HL-60 (cell line): ENCODE measurements around the gene SLC24A3.

Experiments
- GABPA ChIP-seq: IDR thresholded peaks from 2 replicates; pipeline ENCODE4 v1.6.1; 2012; ENCODE audit warnings: low read depth
- POLR2AphosphoS5 ChIP-seq: IDR thresholded peaks from 2 replicates; pipeline ENCODE4 v1.6.1; 2012; ENCODE audit warnings: low read depth
- TF ChIP-seq, protein P1 (sequence below): IDR thresholded peaks from one replicate; pipeline ENCODE4 v1.5.1; 2011; ENCODE audit warnings: low read length, control low read depth, inconsistent platforms; ENCODE audit not compliant: insufficient read depth

DNA sequence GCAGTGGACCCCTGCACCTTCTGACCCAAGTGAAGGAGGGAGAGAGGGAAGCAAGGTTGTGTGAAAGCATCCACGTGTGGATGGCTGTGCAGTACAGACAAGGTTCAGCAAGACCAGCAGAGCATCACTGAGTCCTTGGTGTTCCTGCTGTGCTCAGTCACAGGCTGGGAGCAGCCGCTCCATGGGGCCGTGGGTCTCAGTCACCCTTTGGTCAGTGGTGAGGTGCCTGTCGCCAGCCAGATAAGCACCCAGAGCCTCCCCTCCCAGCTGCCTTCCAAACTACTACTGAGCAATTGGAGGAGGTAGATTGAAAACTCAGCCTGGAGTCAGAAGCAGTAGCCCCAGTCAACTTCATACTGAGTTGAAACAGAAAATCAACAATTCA lies 218.9 kb downstream of the SLC24A3 start:
- TF ChIP-seq, protein P1, sequence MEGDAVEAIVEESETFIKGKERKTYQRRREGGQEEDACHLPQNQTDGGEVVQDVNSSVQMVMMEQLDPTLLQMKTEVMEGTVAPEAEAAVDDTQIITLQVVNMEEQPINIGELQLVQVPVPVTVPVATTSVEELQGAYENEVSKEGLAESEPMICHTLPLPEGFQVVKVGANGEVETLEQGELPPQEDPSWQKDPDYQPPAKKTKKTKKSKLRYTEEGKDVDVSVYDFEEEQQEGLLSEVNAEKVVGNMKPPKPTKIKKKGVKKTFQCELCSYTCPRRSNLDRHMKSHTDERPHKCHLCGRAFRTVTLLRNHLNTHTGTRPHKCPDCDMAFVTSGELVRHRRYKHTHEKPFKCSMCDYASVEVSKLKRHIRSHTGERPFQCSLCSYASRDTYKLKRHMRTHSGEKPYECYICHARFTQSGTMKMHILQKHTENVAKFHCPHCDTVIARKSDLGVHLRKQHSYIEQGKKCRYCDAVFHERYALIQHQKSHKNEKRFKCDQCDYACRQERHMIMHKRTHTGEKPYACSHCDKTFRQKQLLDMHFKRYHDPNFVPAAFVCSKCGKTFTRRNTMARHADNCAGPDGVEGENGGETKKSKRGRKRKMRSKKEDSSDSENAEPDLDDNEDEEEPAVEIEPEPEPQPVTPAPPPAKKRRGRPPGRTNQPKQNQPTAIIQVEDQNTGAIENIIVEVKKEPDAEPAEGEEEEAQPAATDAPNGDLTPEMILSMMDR, result no peak
- TF ChIP-seq POLR2AphosphoS5 (no peak), GABPA (no peak)
